Measurements from ENCODE around the gene BIN2.
"Not testable (repeated sequence)": the region's sequence is repeated elsewhere in the genome, so short reads cannot be mapped to it uniquely, and the experiment has no call there.

BIN2 gene

DNA sequence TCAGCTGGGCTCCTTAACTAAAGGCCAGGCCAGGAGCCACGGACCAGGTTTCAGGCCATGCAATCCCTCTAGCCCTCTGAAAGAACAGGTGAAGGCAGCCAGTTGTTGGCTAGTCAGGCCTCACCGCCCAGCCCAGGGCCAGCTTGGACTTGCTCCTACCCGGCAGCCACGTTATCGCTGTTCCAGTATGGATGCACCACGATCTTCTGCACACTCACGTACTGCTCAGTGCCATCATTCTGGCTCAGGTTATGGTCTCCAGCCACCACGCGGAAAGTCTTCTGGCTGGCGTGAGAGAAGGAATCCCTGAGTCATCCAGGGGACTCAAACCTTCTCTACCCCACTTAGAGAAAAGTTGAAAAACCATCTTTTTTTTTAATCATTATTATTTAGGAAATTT lies 18.4 kb upstream of the BIN2 start:
- H3K4me1 ChIP-seq (ENCODE audit: insufficient read depth, low read length), result peaks cover 8% of the 10 kb centered on the region
- no peaks in the 10 kb centered on the region for H3K9me3 ChIP-seq (ENCODE audit: low read length)
- H3K36me3 ChIP-seq (ENCODE audit: insufficient read depth, low read length), result no peaks in the 10 kb centered on the region
- H3K9ac ChIP-seq (ENCODE audit: low read length), result no peak overlapping the region
- no peak overlapping the region for H3K27ac ChIP-seq (ENCODE audit: low read depth, low read length)
- H3K27me3 ChIP-seq (ENCODE audit: control insufficient read depth in 1 of 2, insufficient read depth in 2 of 2, low read length in 2 of 2), result no peaks in the 10 kb centered on the region
- H3K4me3 ChIP-seq (ENCODE audit: low read depth in 1 of 2, low read length in 2 of 2), result no peak overlapping the region

DNA sequence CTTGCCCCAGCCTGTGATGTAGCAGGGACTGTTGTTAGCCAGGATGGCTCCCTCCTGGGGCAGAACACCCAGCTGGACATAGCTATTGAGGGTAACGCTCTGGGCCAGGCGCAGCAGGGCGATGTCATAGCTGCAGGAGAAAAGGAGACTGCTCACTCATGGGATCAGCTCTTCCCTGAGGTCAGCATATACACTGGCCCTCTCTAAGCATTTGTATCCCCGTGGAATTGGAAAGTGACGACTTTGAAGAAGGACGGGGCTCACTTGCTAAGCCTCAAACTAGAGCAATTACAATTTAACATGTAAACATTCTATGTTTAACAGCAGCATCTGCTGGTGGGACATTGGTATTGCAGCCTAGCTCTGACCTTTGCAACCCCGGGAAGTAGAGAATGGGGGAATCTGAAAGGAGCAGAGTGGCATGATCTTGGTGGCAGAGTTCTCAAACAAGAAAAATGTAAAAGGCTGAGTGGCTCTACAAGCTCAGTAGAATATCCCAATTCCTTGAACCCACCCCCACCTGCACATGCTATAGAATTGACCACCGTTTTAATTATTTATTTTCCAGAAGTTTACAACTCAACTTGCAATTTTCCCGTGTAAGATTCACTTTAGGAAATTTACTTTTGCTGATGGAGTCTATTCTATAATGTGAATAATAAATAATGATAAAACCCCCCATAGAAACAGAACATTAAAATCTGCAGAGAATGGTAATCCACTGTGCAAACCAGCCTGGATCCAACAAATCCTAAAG lies 17.5 kb upstream of the BIN2 start:
- H3K9me3 ChIP-seq (ENCODE audit: low read length), result no peaks in the 10 kb centered on the region
- H3K27me3 ChIP-seq (ENCODE audit: control insufficient read depth in 1 of 2, insufficient read depth in 2 of 2, low read length in 2 of 2), result no peaks in the 10 kb centered on the region
- no peaks in the 10 kb centered on the region for H3K36me3 ChIP-seq (ENCODE audit: insufficient read depth, low read length)
- no peak overlapping the region for H3K9ac ChIP-seq (ENCODE audit: low read length)
- H3K4me1 ChIP-seq (ENCODE audit: insufficient read depth, low read length), result peaks cover 8% of the 10 kb centered on the region
- peak overlapping the region; percentile 45 to 50 for H3K4me3 ChIP-seq (ENCODE audit: low read depth in 1 of 2, low read length in 2 of 2)
- H3K27ac ChIP-seq (ENCODE audit: low read depth, low read length), result no peak overlapping the region

DNA sequence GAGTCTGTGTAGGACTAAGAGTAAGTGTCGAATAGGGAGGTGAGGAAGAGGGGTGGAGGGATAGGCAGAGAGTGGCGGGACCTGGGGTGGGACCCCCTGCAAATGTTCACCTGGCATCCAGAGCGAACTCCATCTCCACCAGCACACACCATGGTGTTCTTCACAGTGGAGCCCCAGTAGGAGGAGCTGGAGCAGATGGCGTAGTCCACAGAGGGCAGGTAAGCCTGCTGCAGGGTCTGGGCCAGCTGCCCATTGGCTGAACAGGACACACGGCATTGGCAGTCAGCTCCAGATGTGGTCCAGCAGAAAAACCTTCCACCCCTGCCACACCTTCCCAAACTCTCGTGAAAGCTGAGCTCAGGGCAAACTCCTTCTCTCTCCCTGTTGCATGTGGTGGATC lies 15.8 kb upstream of the BIN2 start:
- H3K27ac ChIP-seq (ENCODE audit: low read depth, low read length), result no peak overlapping the region
- H3K27me3 ChIP-seq (ENCODE audit: control insufficient read depth in 1 of 2, insufficient read depth in 2 of 2, low read length in 2 of 2), result no peaks in the 10 kb centered on the region
- H3K4me1 ChIP-seq (ENCODE audit: insufficient read depth, low read length), result peaks cover 8% of the 10 kb centered on the region
- no peak overlapping the region for H3K9ac ChIP-seq (ENCODE audit: low read length)
- H3K36me3 ChIP-seq (ENCODE audit: insufficient read depth, low read length), result no peaks in the 10 kb centered on the region
- H3K4me3 ChIP-seq (ENCODE audit: low read depth in 1 of 2, low read length in 2 of 2), result no peak overlapping the region
- no peaks in the 10 kb centered on the region for H3K9me3 ChIP-seq (ENCODE audit: low read length)

DNA sequence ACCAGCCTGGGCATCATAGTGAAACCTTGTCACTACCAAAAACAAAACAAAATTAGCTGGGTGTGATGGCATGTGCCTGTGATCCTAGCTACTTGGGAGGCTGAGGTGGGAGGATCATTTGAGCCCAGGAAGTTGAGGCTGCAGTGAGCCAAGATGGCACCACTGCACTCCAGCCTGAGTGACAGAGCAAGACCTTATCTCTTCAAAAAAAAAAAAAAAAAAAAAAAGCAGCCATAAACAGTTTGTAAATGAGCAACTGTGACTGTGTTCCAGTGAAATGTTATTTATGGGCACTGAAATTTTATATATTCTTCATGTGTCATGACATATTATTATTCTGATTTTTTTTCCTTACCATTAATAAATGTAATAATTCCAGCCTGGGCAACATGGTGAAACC lies 13.4 kb upstream of the BIN2 start:
- not testable (repeated sequence) for H3K4me1 ChIP-seq (ENCODE audit: insufficient read depth, low read length); H3K36me3 ChIP-seq (ENCODE audit: insufficient read depth, low read length); H3K27ac ChIP-seq (ENCODE audit: low read depth, low read length); H3K9me3 ChIP-seq (ENCODE audit: low read length); H3K27me3 ChIP-seq (ENCODE audit: control insufficient read depth in 1 of 2, insufficient read depth in 2 of 2, low read length in 2 of 2); H3K9ac ChIP-seq (ENCODE audit: low read length); H3K4me3 ChIP-seq (ENCODE audit: low read depth in 1 of 2, low read length in 2 of 2)

DNA sequence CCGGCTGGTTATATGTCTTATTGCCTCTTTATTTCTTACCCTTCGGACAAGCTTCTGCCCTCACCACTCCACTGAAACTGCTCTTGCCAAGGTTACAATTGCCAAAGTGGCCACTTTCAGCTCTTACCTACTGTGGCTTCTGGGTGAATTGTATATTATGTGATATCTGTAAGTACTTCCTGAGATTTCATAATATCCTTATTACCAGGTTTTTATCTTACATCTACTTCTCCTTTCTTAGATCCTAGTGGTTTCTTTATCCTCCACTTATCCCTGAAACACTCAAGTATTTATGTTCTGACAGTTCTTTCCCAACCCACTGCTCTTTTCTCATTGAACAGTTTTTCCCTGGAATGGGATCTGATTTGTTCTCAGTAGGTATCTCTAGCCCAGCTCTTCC lies 12.0 kb upstream of the BIN2 start:
- Histone ChIP-seq H3K36me3 (ENCODE audit: insufficient read depth, low read length) (no peaks in the 10 kb centered on the region), H3K9me3 (ENCODE audit: low read length) (no peaks in the 10 kb centered on the region), H3K9ac (ENCODE audit: low read length) (no peak overlapping the region), H3K4me3 (ENCODE audit: low read depth in 1 of 2, low read length in 2 of 2) (no peak overlapping the region), H3K27me3 (ENCODE audit: control insufficient read depth in 1 of 2, insufficient read depth in 2 of 2, low read length in 2 of 2) (no peaks in the 10 kb centered on the region), H3K27ac (ENCODE audit: low read depth, low read length) (no peak overlapping the region), H3K4me1 (ENCODE audit: insufficient read depth, low read length) (peaks cover under 1% of the 10 kb centered on the region)

DNA sequence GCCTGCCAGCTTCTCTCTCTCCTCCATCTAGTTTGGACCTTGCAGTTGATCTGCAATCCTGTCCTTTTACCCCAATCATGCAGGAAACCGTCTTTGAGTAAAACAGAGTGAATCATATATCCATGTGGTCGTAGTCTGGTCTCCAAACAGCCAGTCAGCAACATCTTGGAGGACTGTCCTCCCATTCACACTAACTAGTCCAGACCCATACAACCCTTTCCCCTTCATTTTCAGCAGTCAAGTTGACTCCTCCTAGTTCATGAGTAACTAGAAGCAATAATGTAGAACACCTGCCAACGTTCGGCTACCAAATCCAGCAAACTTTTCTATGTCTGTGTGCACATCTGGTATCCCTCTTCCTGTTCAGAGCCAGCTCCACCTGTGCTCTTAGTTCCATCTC lies 10.8 kb upstream of the BIN2 start:
- H3K9ac ChIP-seq (ENCODE audit: low read length), result no peak overlapping the region
- H3K4me3 ChIP-seq (ENCODE audit: low read depth in 1 of 2, low read length in 2 of 2), result no peak overlapping the region
- H3K4me1 ChIP-seq (ENCODE audit: insufficient read depth, low read length), result no peaks in the 10 kb centered on the region
- H3K36me3 ChIP-seq (ENCODE audit: insufficient read depth, low read length), result no peaks in the 10 kb centered on the region
- no peaks in the 10 kb centered on the region for H3K27me3 ChIP-seq (ENCODE audit: control insufficient read depth in 1 of 2, insufficient read depth in 2 of 2, low read length in 2 of 2)
- no peaks in the 10 kb centered on the region for H3K9me3 ChIP-seq (ENCODE audit: low read length)
- no peak overlapping the region for H3K27ac ChIP-seq (ENCODE audit: low read depth, low read length)

DNA sequence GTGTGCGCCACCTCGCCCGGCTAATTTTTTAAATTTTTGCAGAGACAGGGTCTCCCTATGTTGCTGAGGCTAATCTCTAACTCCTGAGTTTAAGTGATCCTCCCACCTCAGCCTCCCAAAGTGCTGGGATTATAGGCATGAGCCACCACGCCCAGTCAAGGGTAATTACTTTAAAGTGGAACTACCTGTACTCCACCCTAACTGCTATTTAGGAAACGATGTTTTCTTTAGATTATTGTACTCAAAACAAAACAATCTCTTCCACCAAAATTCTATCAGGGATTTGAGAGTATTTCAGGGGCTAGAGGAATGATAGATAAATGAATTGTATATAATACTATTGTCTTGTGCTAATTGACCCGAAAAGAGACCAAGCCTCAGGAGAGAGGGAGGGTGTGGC lies 9.6 kb upstream of the BIN2 start:
- Histone ChIP-seq H3K9ac (ENCODE audit: low read length) (no peak overlapping the region), H3K27ac (ENCODE audit: low read depth, low read length) (no peak overlapping the region), H3K4me3 (ENCODE audit: low read depth in 1 of 2, low read length in 2 of 2) (no peak overlapping the region), H3K4me1 (ENCODE audit: insufficient read depth, low read length) (no peaks in the 10 kb centered on the region), H3K9me3 (ENCODE audit: low read length) (no peaks in the 10 kb centered on the region), H3K27me3 (ENCODE audit: control insufficient read depth in 1 of 2, insufficient read depth in 2 of 2, low read length in 2 of 2) (no peaks in the 10 kb centered on the region), H3K36me3 (ENCODE audit: insufficient read depth, low read length) (no peaks in the 10 kb centered on the region)

DNA sequence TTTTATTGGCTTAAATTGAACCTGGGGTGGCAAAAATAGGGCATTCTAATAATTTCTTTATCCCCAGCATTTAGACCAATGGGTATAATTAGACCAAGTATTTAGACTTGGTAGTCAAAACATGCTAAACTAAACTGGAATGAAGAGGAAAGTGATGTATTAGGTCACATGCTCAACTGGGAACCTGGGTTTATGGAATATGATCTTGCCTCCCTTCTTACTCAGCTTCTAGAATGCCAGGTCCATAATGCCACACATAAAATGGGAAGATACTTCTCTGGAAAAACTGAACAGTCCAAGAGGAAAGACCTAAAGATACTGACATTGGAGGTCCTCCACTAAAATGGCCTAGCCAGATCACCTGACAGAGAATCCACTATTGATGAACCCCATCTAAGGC lies 6.2 kb upstream of the BIN2 start:
- Histone ChIP-seq H3K4me3 (ENCODE audit: low read depth in 1 of 2, low read length in 2 of 2) (no peak overlapping the region), H3K4me1 (ENCODE audit: insufficient read depth, low read length) (no peaks in the 10 kb centered on the region), H3K27ac (ENCODE audit: low read depth, low read length) (no peak overlapping the region), H3K9me3 (ENCODE audit: low read length) (no peaks in the 10 kb centered on the region), H3K36me3 (ENCODE audit: insufficient read depth, low read length) (no peaks in the 10 kb centered on the region), H3K9ac (ENCODE audit: low read length) (no peak overlapping the region), H3K27me3 (ENCODE audit: control insufficient read depth in 1 of 2, insufficient read depth in 2 of 2, low read length in 2 of 2) (no peaks in the 10 kb centered on the region)

DNA sequence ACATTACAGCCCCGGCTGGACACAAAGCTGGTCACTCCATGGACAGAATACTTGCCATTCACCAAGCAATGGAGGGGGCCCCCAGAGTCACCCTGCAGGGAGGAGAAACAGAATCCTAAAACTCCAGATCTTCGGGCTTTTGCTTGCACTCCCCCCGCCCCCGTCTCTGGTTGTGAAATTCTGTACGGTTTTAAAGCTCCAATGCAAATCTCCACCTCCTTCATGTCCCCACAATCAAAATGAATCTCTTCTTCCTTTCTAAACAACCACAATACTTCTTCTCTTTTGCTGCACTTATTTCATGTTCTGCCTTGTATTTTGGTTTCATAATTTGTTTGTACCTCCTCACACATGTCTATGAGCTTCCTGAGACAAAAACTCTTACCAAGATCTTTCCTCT lies 5.8 kb upstream of the BIN2 start:
- Histone ChIP-seq H3K36me3 (ENCODE audit: insufficient read depth, low read length) (no peaks in the 10 kb centered on the region), H3K4me1 (ENCODE audit: insufficient read depth, low read length) (no peaks in the 10 kb centered on the region), H3K9me3 (ENCODE audit: low read length) (no peaks in the 10 kb centered on the region), H3K27ac (ENCODE audit: low read depth, low read length) (no peak overlapping the region), H3K4me3 (ENCODE audit: low read depth in 1 of 2, low read length in 2 of 2) (no peak overlapping the region), H3K9ac (ENCODE audit: low read length) (no peak overlapping the region), H3K27me3 (ENCODE audit: control insufficient read depth in 1 of 2, insufficient read depth in 2 of 2, low read length in 2 of 2) (no peaks in the 10 kb centered on the region)

DNA sequence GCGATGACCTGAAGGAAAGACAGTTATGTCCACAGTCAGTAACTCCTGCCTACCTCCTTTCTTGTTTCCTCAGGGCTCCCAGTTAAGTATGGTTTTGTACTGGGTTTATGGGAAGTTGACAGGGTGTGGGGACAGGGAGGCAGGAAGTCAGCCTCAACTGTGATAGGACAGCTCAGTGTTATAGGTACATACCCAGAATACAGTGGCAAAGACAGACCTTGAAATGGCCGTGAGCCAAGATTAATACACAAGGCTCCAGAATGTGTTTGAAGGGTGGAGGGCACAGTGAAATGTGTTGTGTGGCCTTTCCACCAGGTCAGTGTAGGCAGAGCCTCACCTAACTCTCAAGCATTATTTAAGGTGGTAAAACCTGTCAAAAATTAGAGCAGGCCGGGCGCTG lies 4.6 kb upstream of the BIN2 start:
- Histone ChIP-seq H3K4me3 (ENCODE audit: low read depth in 1 of 2, low read length in 2 of 2) (no peak overlapping the region), H3K27me3 (ENCODE audit: control insufficient read depth in 1 of 2, insufficient read depth in 2 of 2, low read length in 2 of 2) (no peaks in the 10 kb centered on the region), H3K36me3 (ENCODE audit: insufficient read depth, low read length) (no peaks in the 10 kb centered on the region), H3K4me1 (ENCODE audit: insufficient read depth, low read length) (no peaks in the 10 kb centered on the region), H3K27ac (ENCODE audit: low read depth, low read length) (no peak overlapping the region), H3K9ac (ENCODE audit: low read length) (no peak overlapping the region), H3K9me3 (ENCODE audit: low read length) (no peaks in the 10 kb centered on the region)

DNA sequence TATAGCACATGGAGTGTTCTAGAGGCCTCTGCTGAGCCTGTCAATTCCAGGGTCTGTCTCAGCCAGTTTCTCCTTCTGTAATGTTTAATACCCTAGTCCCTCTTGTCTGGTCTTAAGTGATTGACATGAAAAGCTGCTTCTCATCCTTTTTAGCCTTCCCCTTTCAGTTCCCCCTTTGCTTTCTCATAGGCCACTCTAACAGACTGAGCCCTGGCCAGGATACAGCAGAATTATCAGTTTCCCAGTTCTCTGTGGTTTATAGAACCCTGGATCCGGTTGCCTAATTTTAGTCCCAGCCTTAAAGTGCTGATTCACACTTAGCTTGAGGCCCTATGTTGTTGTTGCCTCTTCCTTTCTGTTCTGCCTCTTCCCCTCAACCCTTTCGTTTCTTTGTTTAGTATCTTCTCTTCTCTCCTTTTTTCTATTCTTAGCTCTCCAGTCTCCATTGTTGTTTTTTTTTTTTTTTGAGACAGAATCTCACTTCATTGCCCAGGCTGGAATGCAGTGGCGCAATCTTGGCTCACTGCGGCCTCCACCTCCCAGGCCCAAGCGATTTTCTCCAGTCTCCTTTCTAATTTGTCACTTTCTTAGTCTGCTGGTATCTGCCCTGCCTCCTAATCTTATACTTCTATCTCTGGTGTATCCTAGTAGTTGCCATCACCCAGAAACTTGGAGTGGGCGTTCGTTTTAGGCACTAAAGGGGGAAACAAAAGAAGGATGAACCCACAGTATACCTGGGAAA lies 2.9 kb upstream of the BIN2 start:
- Histone ChIP-seq H3K9ac (ENCODE audit: low read length) (no peak overlapping the region), H3K9me3 (ENCODE audit: low read length) (no peaks in the 10 kb centered on the region), H3K27me3 (ENCODE audit: control insufficient read depth in 1 of 2, insufficient read depth in 2 of 2, low read length in 2 of 2) (no peaks in the 10 kb centered on the region), H3K36me3 (ENCODE audit: insufficient read depth, low read length) (no peaks in the 10 kb centered on the region), H3K4me1 (ENCODE audit: insufficient read depth, low read length) (no peaks in the 10 kb centered on the region), H3K27ac (ENCODE audit: low read depth, low read length) (no peak overlapping the region), H3K4me3 (ENCODE audit: low read depth in 1 of 2, low read length in 2 of 2) (no peak overlapping the region)

DNA sequence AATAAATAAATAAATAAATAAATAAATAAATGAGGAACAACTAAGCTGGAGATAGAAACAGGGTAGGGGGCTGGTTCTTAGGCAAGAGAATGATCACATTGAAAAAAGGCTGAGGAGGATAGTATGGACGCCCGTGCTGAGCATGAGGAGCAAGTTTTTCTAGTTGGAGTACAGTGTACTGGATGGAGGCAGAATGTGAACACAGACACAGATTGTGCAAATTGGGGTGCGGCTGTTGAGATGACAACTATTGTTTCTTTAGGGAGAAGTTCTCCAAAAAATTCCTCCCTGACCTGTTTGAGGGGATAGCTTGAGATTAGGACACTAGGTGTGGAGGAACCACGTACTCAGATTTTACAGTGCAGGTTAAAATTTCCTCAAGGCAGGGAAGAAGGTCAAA lies 979 bp upstream of the BIN2 start:
- Histone ChIP-seq H3K4me3 (ENCODE audit: low read depth in 1 of 2, low read length in 2 of 2) (no peak overlapping the region), H3K9me3 (ENCODE audit: low read length) (no peaks in the 10 kb centered on the region), H3K27me3 (ENCODE audit: control insufficient read depth in 1 of 2, insufficient read depth in 2 of 2, low read length in 2 of 2) (no peaks in the 10 kb centered on the region), H3K27ac (ENCODE audit: low read depth, low read length) (no peak overlapping the region), H3K4me1 (ENCODE audit: insufficient read depth, low read length) (no peaks in the 10 kb centered on the region), H3K36me3 (ENCODE audit: insufficient read depth, low read length) (no peaks in the 10 kb centered on the region), H3K9ac (ENCODE audit: low read length) (no peak overlapping the region)
